Endothelial cell of umbilical vein (primary cell): ENCODE data around the gene MISP3. TPM values are rescaled to one million over a fixed set of nuclear protein-coding genes. Genes with fewer than 3 reads are reported as not detected.

Experiments
- BruUV-seq: library from RNA; stranded (reverse); fragments of 400-500 nt; replicated peaks from 2 replicates; lab custom pipeline; 2021; lab: Mats Ljungman, UMichigan
- CTCF ChIA-PET: fragments of 300-600, 350-600 bp; sonication (Branson Sonifier 250); formaldehyde crosslinking; loops from one replicate; lab custom pipeline; 2021; ENCODE audit warnings: antibody characterized with exemption, inconsistent platforms; lab: Charles Lee
- POLR2A ChIA-PET: fragments of 300-600, 350-600 bp; sonication (Branson Sonifier 250); formaldehyde crosslinking; loops from one replicate; lab custom pipeline; 2021; ENCODE audit warnings: antibody characterized with exemption, inconsistent platforms; lab: Charles Lee
- DNase-seq: peaks from one replicate; pipeline ENCODE4 v3.0.0-alpha.2; 2011; ENCODE audit warnings: low read depth, low spot score
- FAIRE-seq: peaks from 2 replicates; lab custom pipeline; 2011; peaks lifted over from hg19 to GRCh38; lab: Jason Lieb, UNC
- H2AFZ ChIP-seq: 2 replicates; pipeline ENCODE4 v1.6.0; 2012; ENCODE audit warnings: low read depth, low read length, control low read depth, inconsistent platforms
- H3K27ac ChIP-seq: 2 replicates; pipeline ENCODE4 v1.5.1; 2011; ENCODE audit warnings: low read depth, mild to moderate bottlenecking, control low read depth, low read length, moderate library complexity; ENCODE audit not compliant: insufficient read depth
- H3K27me3 ChIP-seq, 2 experiments: 2 replicates each; pipeline versions ENCODE4 v1.6.0 to v1.6.1; 2011; ENCODE audit warnings: low read length in 2 of 2, mixed read lengths in 1 of 2; ENCODE audit not compliant: control insufficient read depth in 2 of 2, insufficient read depth in 2 of 2
- H3K36me3 ChIP-seq, 2 experiments: 2 replicates in 1 of 2; 3 replicates in 1 of 2; pipeline ENCODE4 v1.5.1; 2011; ENCODE audit warnings: low read length in 2 of 2, mild to moderate bottlenecking in 1 of 2, moderate library complexity in 1 of 2; ENCODE audit not compliant: control insufficient read depth in 2 of 2, insufficient read depth in 2 of 2; ENCODE audit errors: extremely low read depth in 1 of 2
- H3K4me1 ChIP-seq: 3 replicates; pipeline ENCODE4 v1.5.1; 2011; ENCODE audit warnings: mild to moderate bottlenecking, low read length; ENCODE audit not compliant: control insufficient read depth, insufficient read depth; ENCODE audit errors: extremely low read depth
- H3K4me2 ChIP-seq: 2 replicates; pipeline ENCODE4 v1.6.1; 2011; ENCODE audit warnings: low read length, control low read depth, mixed read lengths; ENCODE audit not compliant: insufficient read depth
- H3K4me3 ChIP-seq, 3 experiments: fragments of 200-600 bp in 1 of 3; sonication (generic), shearing (Covaris generic) in 1 of 3; replicated peaks in 1 of 3; 2 replicates each; pipeline ENCODE4 v1.5.1; 2011 to 2016; ENCODE audit warnings: control low read depth in 3 of 3, low read length in 3 of 3, mild to moderate bottlenecking in 2 of 3, inconsistent platforms in 1 of 3, low read depth in 1 of 3, moderate library complexity in 1 of 3; ENCODE audit not compliant: insufficient read depth in 1 of 3
- H3K79me2 ChIP-seq: 2 replicates; pipeline ENCODE4 v1.6.0; 2012; ENCODE audit warnings: low read length, inconsistent platforms; ENCODE audit not compliant: control insufficient read depth, insufficient read depth
- H3K9ac ChIP-seq: replicated peaks from 2 replicates; pipeline ENCODE3; 2011; ENCODE audit warnings: low read length, control low read depth; ENCODE audit not compliant: insufficient read depth; ENCODE audit errors: extremely low read depth
- H3K9me1 ChIP-seq: replicated peaks from 3 replicates; pipeline ENCODE4 v1.6.0; 2011; ENCODE audit warnings: mild to moderate bottlenecking, low read length; ENCODE audit not compliant: control insufficient read depth, insufficient read depth; ENCODE audit errors: extremely low read depth
- H3K9me3 ChIP-seq: replicated peaks from 2 replicates; pipeline ENCODE4 v1.5.1; 2012; ENCODE audit warnings: low read length, inconsistent platforms; ENCODE audit not compliant: control insufficient read depth, insufficient read depth
- H4K20me1 ChIP-seq: replicated peaks from 2 replicates; pipeline ENCODE3; 2011; ENCODE audit warnings: mild to moderate bottlenecking, low read length; ENCODE audit not compliant: control insufficient read depth, insufficient read depth; ENCODE audit errors: extremely low read depth
- EZH2 ChIP-seq: IDR thresholded peaks from 2 replicates; pipeline ENCODE4 v1.6.1; 2012; ENCODE audit warnings: borderline replicate concordance, low read depth, mild to moderate bottlenecking, moderate library complexity, low read length, inconsistent platforms; ENCODE audit not compliant: severe bottlenecking
- MYC ChIP-seq: IDR thresholded peaks from one replicate; pipeline ENCODE4 v1.6.1; 2011; ENCODE audit warnings: mild to moderate bottlenecking, low read depth, low read length
- POLR2A ChIP-seq: IDR thresholded peaks from 2 replicates; pipeline ENCODE4 v1.6.1; 2012; ENCODE audit warnings: low read depth, mild to moderate bottlenecking, control low read depth, low read length
- POLR2AphosphoS5 ChIP-seq: IDR thresholded peaks from 2 replicates; pipeline ENCODE4 v1.6.1; 2012; ENCODE audit warnings: low read depth, mild to moderate bottlenecking, control low read depth, low read length, moderate library complexity; ENCODE audit not compliant: insufficient read depth
- dilution Hi-C: fragments of 300-500 bp; cut with MboI; formaldehyde crosslinking; loops from one replicate; pipeline ENCODE4 v1.15.0; 2019; ENCODE audit warnings: low sequenced_read_pairs; ENCODE audit not compliant: extremely low pct_ligation_motif_present
- intact Hi-C: fragments of 100-400 bp; cut with micrococcal nuclease; formaldehyde crosslinking; loops from one replicate; pipeline ENCODE4 v1.10.0; 2022
- polyA plus RNA-seq, 4 experiments: library from polyadenylated mRNA; depleted of rRNA in 3 of 4; stranded (reverse) in 3 of 4; unstranded in 1 of 4; fragments of >200 nt; gene quantifications; 2 replicates each; pipeline versions ENCODE4 v1.2.1 to v1.2.3, GENCODE V29; 2011 to 2012; ENCODE audit warnings: missing spikeins in 1 of 4
- total RNA-seq: library from RNA; stranded (reverse); gene quantifications from 2 replicates; pipeline ENCODE4 v1.2.3, GENCODE V29; 2021
- TF ChIP-seq, protein P1 (sequence below): IDR thresholded peaks from 2 replicates; pipeline ENCODE4 v1.6.1; 2011; ENCODE audit not compliant: insufficient read depth, insufficient read length

Gene MISP3
- total and polyA plus RNA-seq, 2 donors (not counting 3 experiments of a cell fraction or from before 2014, with no cell fraction given), result 0.26 to 0.31 TPM

DNA sequence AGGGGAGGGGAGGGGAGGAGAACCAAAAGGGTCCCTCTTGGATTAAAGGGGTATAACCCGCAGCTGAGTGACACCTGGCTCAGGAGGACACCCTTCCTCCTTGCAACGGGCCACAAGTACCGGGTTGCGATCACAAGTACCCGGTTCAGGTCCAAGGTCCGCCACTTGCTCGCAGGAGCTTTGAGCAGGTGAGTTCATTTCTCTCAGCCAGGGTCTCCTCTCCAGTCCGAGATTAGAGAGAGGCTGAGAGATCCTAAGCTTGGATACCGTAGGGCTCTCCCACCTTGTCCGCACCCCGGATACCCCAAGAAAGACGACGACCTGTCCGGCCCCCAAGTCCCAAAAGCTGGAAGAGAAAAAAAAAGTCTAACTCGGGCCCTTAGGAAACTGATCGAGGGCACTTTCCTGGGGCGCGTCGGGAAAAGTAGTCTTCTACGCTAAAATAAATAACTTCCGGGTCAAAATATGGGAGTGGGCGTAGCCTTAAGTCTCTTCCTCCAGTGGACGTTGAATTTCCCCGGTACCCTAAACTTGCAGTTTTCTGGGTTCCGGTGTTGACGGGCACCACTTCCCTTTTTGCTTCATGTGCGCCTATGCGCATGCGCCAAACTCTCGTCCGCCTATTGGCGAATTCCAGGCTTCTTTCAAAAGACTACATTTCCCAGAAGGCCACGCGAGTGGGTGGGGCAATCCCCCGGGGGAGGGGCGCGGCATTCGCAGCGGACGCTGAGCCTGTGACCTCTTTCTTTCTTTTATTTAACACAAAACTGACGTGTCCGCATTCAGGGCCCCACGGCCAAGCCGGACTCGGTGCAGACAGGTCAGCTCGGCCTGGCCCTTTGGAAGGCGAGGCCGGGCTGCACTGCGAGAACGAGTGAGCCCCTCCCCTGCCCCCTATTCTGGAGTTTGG, 8.6 kb downstream of the MISP3 start:
- TF ChIP-seq EZH2, result no peak
- TF ChIP-seq POLR2AphosphoS5, result peak; percentile 84
- TF ChIP-seq MYC, result no peak
- TF ChIP-seq, protein P1, sequence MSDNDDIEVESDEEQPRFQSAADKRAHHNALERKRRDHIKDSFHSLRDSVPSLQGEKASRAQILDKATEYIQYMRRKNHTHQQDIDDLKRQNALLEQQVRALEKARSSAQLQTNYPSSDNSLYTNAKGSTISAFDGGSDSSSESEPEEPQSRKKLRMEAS, result no peak
- TF ChIP-seq POLR2A, result peak; percentile 97
- Histone ChIP-seq H4K20me1 (no peaks in the 10 kb centered on the region), H3K9ac (peak overlapping the region; percentile 73), H3K27ac (peak overlapping the region; percentile 66), H3K9me1 (no peaks in the 10 kb centered on the region), H3K4me1 (peaks cover 12% of the 10 kb centered on the region), H3K4me3 (peak overlapping the region; percentile 59 to 77 (median 69)), H3K4me2 (peak overlapping the region; percentile 58), H3K79me2 (no peaks in the 10 kb centered on the region), H3K9me3 (no peaks in the 10 kb centered on the region), H3K36me3 (no peaks in the 10 kb centered on the region), H3K27me3 (no peaks in the 10 kb centered on the region), H2AFZ (peak overlapping the region; percentile 71)
- dilution Hi-C loops, result no loop called here
- TSS peak; percentile 92 for BruUV-seq
- DNase-seq (peak; percentile 100), FAIRE-seq (peak; percentile 100)
- ChIA-PET CTCF (interaction anchor here (1.2 to 5.6 kb wide), 8 partner anchors 9 to 74 kb away, joined by 4 to 21 read pairs (median 4); partner anchors contain the start of genes ASF1B and MISP3), POLR2A (interaction anchor here (0.6 to 1.3 kb wide), 2 partner anchors 9 to 35 kb away, joined by 3 to 4 read pairs; no protein-coding TSS in a partner anchor)
- intact Hi-C loops, result loop anchor here (1.0 to 2.0 kb wide), 5 partner anchors 36 to 175 kb away; partner anchors contain the start of genes ASF1B, BRME1, CC2D1A and PRKACA
